Neural cell (in vitro differentiated cells): ENCODE measurements around the gene PRSS2. TPM values are rescaled to one million over a fixed set of nuclear protein-coding genes. Genes with fewer than 3 reads are reported as not detected.

Source experiments
- H2AFZ ChIP-seq: fragments of 200-600, 300-800 bp; sonication (generic), shearing (Covaris generic); 2 replicates; pipeline ENCODE4 v1.6.0; 2014; ENCODE audit warnings: low read depth, mild to moderate bottlenecking, antibody characterized with exemption, low read length, moderate library complexity
- H3F3A ChIP-seq: fragments of 200-600 bp; shearing (Covaris generic); 2 replicates; pipeline ENCODE4 v1.6.1; 2016; ENCODE audit warnings: mild to moderate bottlenecking, moderate library complexity, mixed read lengths, antibody characterized with exemption, low read length; ENCODE audit not compliant: insufficient read depth, poor library complexity, severe bottlenecking
- H3K27ac ChIP-seq: fragments of 200-600, 300-800 bp; sonication (generic), shearing (Covaris generic); 2 replicates; pipeline ENCODE4 v1.5.1; 2014; ENCODE audit warnings: mild to moderate bottlenecking, low read length, moderate library complexity
- H3K27me3 ChIP-seq: fragments of 300-800, 200-600 bp; sonication (generic), shearing (Covaris generic); 2 replicates; pipeline ENCODE4 v1.6.0; 2014; ENCODE audit warnings: mild to moderate bottlenecking, low read depth, low read length, moderate library complexity; ENCODE audit not compliant: insufficient read depth
- H3K36me3 ChIP-seq: fragments of 300-800, 200-600 bp; sonication (generic), shearing (Covaris generic); 2 replicates; pipeline ENCODE4 v1.5.1; 2014; ENCODE audit warnings: mild to moderate bottlenecking, antibody characterized with exemption, low read length, moderate library complexity; ENCODE audit not compliant: insufficient read depth
- H3K4me2 ChIP-seq: fragments of 300-800, 200-600 bp; sonication (generic), shearing (Covaris generic); 2 replicates; pipeline ENCODE4 v1.6.0; 2014; ENCODE audit warnings: mild to moderate bottlenecking, low read length
- H3K4me3 ChIP-seq: fragments of 300-800, 200-600 bp; sonication (generic), shearing (Covaris generic); 2 replicates; pipeline ENCODE4 v1.5.1; 2014; ENCODE audit warnings: mild to moderate bottlenecking, low read length, moderate library complexity
- H3K79me2 ChIP-seq: fragments of 200-600 bp; shearing (Covaris generic); replicated peaks from 2 replicates; pipeline ENCODE4 v1.6.0; 2014; ENCODE audit warnings: mild to moderate bottlenecking, low read length, moderate library complexity; ENCODE audit not compliant: insufficient read depth
- H3K9ac ChIP-seq: fragments of 300-800, 200-600 bp; sonication (generic), shearing (Covaris generic); 2 replicates; pipeline ENCODE4 v1.6.1; 2016; ENCODE audit warnings: mild to moderate bottlenecking, low read length, mixed read lengths
- H3K9me2 ChIP-seq: fragments of 200-600 bp; shearing (Covaris generic); 2 replicates; pipeline ENCODE4 v1.6.1; 2016; ENCODE audit warnings: mild to moderate bottlenecking, low read length, mixed read lengths; ENCODE audit not compliant: insufficient read depth
- H3K9me3 ChIP-seq: fragments of 200-600, 300-800 bp; sonication (generic), shearing (Covaris generic); 2 replicates; pipeline ENCODE4 v1.6.1; 2016; ENCODE audit warnings: mild to moderate bottlenecking, mixed run types, low read length, moderate library complexity, mixed read lengths
- H4K20me1 ChIP-seq: fragments of 200-600 bp; shearing (Covaris generic); 2 replicates; pipeline ENCODE4 v1.6.1; 2016; ENCODE audit warnings: mild to moderate bottlenecking, mixed run types; ENCODE audit not compliant: insufficient read depth
- EP300 ChIP-seq: fragments of 450-650 bp; conservative IDR thresholded peaks from 2 replicates; pipeline ENCODE4 v1.6.1; 2014; ENCODE audit warnings: antibody characterized with exemption, mild to moderate bottlenecking, moderate library complexity; ENCODE audit not compliant: poor library complexity, severe bottlenecking
- MXI1 ChIP-seq: fragments of 450-650 bp; conservative IDR thresholded peaks from 2 replicates; pipeline ENCODE4 v1.6.1; 2014; ENCODE audit warnings: antibody characterized with exemption, mild to moderate bottlenecking; ENCODE audit not compliant: poor library complexity, severe bottlenecking
- POLR2AphosphoS5 ChIP-seq: IDR thresholded peaks from 2 replicates; pipeline ENCODE4 v1.6.1; 2012
- RAD21 ChIP-seq: fragments of 450-650 bp; conservative IDR thresholded peaks from 2 replicates; pipeline ENCODE4 v1.6.1; 2014; ENCODE audit warnings: antibody characterized with exemption, mild to moderate bottlenecking, moderate library complexity
- SMC3 ChIP-seq: fragments of 450-650 bp; conservative IDR thresholded peaks from 2 replicates; pipeline ENCODE4 v1.6.1; 2014; ENCODE audit warnings: antibody characterized with exemption, mild to moderate bottlenecking, moderate library complexity; ENCODE audit not compliant: poor library complexity
- polyA plus RNA-seq: library from polyadenylated mRNA; depleted of rRNA; stranded (reverse); fragments of >200 nt; gene quantifications from 2 replicates; pipeline ENCODE4 v1.2.3, GENCODE V29; 2014
- TF ChIP-seq, protein P1 (sequence below): IDR thresholded peaks from 2 replicates; pipeline ENCODE4 v1.6.1; 2012; ENCODE audit warnings: borderline replicate concordance
- TF ChIP-seq, protein P2 (sequence below): fragments of 450-650 bp; IDR thresholded peaks from 2 replicates; pipeline ENCODE4 v1.5.1; 2014; ENCODE audit warnings: antibody characterized with exemption, mild to moderate bottlenecking, moderate library complexity; ENCODE audit not compliant: poor library complexity, severe bottlenecking

Gene PRSS2
- polyA plus RNA-seq, 1 donor from 2014 or later, result not detected

GRCh38 chr7:142808802-142809583 is 38.2 kb downstream of the PRSS2 start:
- H3K27ac ChIP-seq, result no peak overlapping the region
- no peaks in the 10 kb centered on the region for H3K9me2 ChIP-seq
- H3K4me3 ChIP-seq, result no peak overlapping the region
- no peaks in the 10 kb centered on the region for H3F3A ChIP-seq
- no peak overlapping the region for H3K9ac ChIP-seq
- no peaks in the 10 kb centered on the region for H4K20me1 ChIP-seq
- TF ChIP-seq EP300, result no peak
- no peak for TF ChIP-seq POLR2AphosphoS5
- H2AFZ ChIP-seq, result no peak overlapping the region
- no peaks in the 10 kb centered on the region for H3K9me3 ChIP-seq
- no peaks in the 10 kb centered on the region for H3K79me2 ChIP-seq
- no peaks in the 10 kb centered on the region for H3K27me3 ChIP-seq
- H3K4me2 ChIP-seq, result no peak overlapping the region
- no peaks in the 10 kb centered on the region for H3K36me3 ChIP-seq

DNA sequence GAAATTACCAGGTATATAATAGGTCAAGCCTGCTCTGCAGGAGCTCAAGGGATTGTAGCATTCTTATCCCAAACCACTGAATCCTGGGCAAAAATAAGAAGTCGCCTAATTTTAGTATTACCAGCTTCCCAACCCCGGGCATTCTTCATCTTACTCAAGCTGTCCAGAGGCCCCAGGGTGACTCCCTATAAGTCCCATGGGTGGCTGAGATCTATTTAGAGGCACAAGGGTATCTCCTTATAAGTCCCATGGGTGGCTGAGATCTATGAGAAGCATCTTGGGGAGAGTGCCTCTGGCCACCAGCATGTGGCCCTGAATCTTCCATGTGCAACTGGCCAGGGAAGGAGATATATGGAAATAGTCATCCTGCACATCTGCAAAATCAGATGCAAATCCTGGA is 38.9 kb downstream of the PRSS2 start:
- Histone ChIP-seq H2AFZ (no peak overlapping the region), H3K4me2 (no peak overlapping the region), H3K36me3 (no peaks in the 10 kb centered on the region), H4K20me1 (no peaks in the 10 kb centered on the region), H3K27me3 (no peaks in the 10 kb centered on the region), H3K27ac (no peak overlapping the region), H3K79me2 (no peaks in the 10 kb centered on the region), H3K9me3 (no peaks in the 10 kb centered on the region), H3F3A (no peaks in the 10 kb centered on the region), H3K4me3 (no peak overlapping the region), H3K9ac (no peak overlapping the region), H3K9me2 (no peaks in the 10 kb centered on the region)
- no peak for TF ChIP-seq RAD21

DNA sequence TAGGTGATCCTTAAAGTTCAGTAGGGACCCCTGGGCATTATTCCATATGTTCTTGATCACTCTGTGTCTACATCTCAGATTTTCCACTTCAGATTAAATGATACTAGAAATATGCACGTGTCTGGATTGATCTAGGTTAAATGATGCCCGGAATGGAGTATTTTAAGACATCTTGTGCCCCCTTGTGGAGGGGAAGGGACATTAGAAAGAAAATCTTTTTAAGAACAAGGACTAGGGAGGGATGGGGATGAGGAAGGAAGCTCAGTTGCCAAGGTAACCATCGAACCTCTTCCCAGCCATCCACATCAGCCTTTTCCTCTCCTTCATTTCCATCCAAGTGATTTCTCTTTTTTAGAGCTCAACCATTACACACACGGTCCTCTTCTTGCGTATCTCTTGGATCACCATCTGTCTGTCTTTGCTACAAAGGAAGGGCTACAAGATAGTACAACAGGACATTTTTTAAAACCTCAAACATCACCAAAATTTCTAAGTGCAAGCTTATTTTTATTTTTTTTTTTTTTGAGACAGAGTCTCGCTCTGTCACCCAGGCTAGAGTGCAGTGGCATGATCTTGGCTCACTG is 40.5 kb downstream of the PRSS2 start:
- H3K27me3 ChIP-seq, result no peaks in the 10 kb centered on the region

More for the DNA sequence above, 40.5 kb downstream of the PRSS2 start:
- H3F3A ChIP-seq, result no peaks in the 10 kb centered on the region
- H3K4me3 ChIP-seq, result no peak overlapping the region
- no peak overlapping the region for H3K27ac ChIP-seq
- H3K9me2 ChIP-seq, result no peaks in the 10 kb centered on the region
- H3K9me3 ChIP-seq, result no peaks in the 10 kb centered on the region
- no peaks in the 10 kb centered on the region for H3K36me3 ChIP-seq
- H2AFZ ChIP-seq, result no peak overlapping the region
- no peak overlapping the region for H3K4me2 ChIP-seq
- H4K20me1 ChIP-seq, result no peaks in the 10 kb centered on the region
- TF ChIP-seq SMC3 (peak; percentile 70), RAD21 (peak; percentile 60), MXI1 (no peak)
- TF ChIP-seq, protein P1, sequence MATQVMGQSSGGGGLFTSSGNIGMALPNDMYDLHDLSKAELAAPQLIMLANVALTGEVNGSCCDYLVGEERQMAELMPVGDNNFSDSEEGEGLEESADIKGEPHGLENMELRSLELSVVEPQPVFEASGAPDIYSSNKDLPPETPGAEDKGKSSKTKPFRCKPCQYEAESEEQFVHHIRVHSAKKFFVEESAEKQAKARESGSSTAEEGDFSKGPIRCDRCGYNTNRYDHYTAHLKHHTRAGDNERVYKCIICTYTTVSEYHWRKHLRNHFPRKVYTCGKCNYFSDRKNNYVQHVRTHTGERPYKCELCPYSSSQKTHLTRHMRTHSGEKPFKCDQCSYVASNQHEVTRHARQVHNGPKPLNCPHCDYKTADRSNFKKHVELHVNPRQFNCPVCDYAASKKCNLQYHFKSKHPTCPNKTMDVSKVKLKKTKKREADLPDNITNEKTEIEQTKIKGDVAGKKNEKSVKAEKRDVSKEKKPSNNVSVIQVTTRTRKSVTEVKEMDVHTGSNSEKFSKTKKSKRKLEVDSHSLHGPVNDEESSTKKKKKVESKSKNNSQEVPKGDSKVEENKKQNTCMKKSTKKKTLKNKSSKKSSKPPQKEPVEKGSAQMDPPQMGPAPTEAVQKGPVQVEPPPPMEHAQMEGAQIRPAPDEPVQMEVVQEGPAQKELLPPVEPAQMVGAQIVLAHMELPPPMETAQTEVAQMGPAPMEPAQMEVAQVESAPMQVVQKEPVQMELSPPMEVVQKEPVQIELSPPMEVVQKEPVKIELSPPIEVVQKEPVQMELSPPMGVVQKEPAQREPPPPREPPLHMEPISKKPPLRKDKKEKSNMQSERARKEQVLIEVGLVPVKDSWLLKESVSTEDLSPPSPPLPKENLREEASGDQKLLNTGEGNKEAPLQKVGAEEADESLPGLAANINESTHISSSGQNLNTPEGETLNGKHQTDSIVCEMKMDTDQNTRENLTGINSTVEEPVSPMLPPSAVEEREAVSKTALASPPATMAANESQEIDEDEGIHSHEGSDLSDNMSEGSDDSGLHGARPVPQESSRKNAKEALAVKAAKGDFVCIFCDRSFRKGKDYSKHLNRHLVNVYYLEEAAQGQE, result no peak
- TF ChIP-seq, protein P2, sequence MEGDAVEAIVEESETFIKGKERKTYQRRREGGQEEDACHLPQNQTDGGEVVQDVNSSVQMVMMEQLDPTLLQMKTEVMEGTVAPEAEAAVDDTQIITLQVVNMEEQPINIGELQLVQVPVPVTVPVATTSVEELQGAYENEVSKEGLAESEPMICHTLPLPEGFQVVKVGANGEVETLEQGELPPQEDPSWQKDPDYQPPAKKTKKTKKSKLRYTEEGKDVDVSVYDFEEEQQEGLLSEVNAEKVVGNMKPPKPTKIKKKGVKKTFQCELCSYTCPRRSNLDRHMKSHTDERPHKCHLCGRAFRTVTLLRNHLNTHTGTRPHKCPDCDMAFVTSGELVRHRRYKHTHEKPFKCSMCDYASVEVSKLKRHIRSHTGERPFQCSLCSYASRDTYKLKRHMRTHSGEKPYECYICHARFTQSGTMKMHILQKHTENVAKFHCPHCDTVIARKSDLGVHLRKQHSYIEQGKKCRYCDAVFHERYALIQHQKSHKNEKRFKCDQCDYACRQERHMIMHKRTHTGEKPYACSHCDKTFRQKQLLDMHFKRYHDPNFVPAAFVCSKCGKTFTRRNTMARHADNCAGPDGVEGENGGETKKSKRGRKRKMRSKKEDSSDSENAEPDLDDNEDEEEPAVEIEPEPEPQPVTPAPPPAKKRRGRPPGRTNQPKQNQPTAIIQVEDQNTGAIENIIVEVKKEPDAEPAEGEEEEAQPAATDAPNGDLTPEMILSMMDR, result peak; percentile 73
- no peak overlapping the region for H3K9ac ChIP-seq
- no peaks in the 10 kb centered on the region for H3K79me2 ChIP-seq
